GM19455 (cell line): ENCODE results near the gene LATS2.

ENCODE experiments used
- ATAC-seq: cut with Tn5 transposase; IDR thresholded peaks from one replicate; pipeline ENCODE4 v1.9.1; 2021; ENCODE audit not compliant: unreplicated experiment

Gene LATS2

DNA sequence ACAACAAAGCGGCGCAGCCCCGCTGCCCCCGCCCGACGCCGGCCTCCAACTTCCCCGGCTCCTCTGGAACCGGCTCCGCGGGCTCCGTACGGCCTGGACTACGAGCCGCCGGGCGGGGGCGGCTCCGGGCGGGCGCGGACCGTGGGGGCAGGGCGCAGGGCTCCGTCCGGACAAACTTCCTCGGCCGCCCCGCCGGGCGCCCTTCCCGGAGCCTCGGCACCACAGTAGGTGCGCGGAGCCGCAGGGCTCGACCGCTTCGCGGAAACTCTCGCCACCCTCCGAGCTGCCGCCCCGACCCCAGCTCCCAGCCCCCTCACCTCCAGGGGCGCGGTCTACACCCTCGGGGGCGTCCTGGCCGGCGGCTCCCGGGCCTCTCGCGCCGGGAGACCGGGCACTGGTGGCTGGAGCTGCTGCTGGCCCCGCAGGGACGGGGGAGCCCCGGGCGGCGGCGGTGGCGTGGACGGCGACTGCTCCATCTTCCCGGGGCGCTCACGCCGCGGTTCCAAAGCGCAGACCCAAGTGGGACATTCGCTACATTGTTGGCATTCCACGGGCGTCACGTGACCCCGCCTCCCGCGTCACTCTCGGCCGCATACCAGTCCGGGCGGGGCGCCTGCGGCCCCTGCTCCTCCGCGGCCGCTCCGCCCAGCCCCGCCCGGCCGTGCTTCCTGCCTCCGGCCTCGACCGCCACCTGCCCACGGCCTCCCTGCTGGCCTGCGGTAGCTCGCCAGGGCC, at the start of gene LATS2:
Gene LATS2 (minus strand): TSS at position 558 of the 735 bp plus-strand sequence. CDS start 15,560 bp downstream, outside the sequence.
- peak; percentile 92 for ATAC-seq

- ATAC-seq, result no peak
Measured at GRCh38 chr13:21109168-21109567, 47.8 kb upstream of the LATS2 start.

DNA sequence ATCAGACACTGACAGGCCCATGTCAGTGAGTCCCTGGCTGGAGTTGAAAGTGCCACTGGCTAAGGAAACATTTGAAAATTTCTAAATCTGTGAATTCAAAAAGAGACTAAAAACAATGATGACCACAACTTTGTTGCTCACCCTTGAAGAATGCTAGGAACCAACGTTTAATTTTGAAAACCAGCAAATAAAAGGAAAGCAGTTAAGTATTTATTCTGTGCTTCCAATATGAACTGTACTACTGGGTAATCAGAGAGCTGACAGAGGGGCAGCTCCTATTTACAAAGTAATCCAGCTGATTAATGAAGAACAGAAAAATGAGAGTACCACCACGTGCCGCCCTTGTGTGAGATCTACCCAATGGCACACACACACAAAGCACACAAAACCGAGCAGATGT, 44.7 kb upstream of the LATS2 start:
- ATAC-seq, result no peak

- no peak for ATAC-seq
Measured at GRCh38 chr13:21104199-21105019, 43.0 kb upstream of the LATS2 start.

DNA sequence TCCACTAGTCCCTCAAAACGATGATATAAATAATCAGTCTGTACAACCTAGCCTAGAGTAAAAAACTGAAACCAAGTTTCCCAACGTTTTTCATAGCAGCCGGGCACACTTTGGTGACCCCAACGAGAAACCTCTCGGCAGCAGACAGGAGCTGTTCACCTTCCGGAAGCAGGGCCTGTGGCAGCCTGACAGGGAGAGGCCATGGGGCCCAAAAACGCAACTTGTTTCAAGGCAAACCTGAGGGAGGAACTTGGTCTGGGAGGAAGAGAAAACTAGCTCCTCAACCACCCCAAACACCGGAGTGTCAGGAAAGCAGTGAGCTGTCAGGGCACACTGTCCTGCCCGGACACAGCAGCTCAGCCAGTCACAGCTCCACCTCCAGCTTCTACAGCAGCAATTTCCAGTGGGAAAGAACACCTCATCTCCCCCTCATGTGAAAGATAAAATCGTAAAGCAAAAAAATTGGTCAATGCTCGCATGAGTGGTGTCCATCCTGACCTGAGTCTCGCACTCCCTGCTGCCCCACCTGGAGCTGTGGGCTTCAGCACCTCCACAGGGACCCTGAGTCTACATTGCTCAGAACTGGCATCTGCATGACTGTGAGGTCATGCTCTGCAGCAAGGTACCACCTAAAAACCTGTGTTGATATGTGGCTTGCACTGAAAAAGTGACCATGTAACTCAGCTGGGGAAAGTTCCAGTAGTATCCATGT, 40.6 kb upstream of the LATS2 start:
- ATAC-seq, result no peak

DNA sequence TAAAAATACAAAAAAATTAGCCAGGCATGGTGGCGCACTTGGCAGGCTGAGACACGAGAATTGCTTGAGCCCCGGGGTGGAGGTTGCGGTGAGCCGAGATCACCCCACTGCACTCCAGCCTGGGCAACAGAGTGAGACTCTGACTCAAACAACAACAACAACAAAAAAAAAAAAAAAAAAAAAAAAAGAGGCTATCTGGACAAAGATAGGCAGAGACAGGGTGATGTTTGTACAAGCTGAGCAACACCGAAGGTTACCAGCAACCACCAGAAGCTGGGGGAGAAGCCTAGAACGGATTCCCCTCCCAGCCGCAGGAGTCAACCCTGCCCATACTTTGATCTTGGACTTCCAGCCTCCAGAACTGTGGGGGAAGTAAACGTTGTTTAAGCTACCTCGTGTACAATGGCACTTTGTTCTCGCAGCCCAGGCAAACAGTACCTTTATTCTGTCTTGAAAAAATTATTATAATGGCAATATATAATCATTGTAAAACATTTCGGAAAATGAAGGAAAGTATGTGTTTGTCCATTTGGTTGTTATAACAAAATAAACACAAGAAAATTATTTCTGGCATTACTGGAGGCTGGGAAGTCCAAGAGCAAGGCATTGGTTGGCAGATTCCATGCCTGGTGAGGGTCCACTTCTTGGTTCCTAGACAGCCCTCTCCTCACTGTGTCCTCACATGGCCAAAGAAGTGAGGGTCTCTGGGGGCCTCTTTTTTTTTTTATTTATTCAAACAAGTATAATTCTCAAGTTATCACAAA, 39.8 kb upstream of the LATS2 start:
- ATAC-seq, result no peak

GRCh38 chr13:21100211-21100610, 38.8 kb upstream of the LATS2 start:
- no peak for ATAC-seq

GRCh38 chr13:21095311-21095710, 33.9 kb upstream of the LATS2 start:
- ATAC-seq, result no peak

DNA sequence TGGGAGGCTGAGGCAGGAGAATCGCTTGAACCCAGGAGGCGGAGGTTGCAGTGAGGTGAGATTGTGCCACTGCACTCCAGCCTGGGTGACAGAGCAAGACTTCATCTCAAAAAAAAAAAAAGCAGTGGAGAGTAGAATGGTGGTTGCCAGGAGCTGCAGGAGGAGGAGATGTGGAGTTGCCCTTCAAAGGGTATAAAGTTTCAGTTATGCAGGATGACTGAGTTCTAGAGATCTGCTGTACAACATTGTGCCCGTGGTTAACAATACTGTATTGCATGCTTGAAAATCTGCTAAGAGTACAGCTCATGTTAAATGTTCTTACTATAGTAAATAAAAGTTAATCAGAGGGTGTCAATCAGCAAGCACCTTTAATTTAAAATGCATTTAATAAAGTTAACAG, 28.4 kb upstream of the LATS2 start:
- no peak for ATAC-seq

- no peak for ATAC-seq
Measured at GRCh38 chr13:21088534-21088933, 27.1 kb upstream of the LATS2 start.

DNA sequence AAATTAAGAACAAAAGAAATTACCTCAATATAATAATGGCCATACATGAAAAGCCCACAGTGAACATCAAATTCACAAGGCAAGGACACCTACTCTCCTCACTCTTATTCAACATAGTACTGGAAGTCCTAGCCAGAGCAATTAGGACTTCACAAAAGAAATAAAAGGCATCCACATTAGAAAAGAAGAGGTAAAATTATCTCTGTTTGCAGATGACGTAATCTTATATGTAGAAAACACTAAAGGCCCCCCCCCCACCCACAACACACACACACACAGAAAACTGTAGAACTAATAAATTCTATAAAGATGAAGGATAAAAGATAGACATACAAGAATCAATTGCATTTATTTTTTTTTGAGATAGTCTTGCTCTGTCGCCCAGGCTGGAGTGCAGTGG, 25.5 kb upstream of the LATS2 start:
- ATAC-seq, result no peak

GRCh38 chr13:21081926-21082325, 20.5 kb upstream of the LATS2 start:
- no peak for ATAC-seq

DNA sequence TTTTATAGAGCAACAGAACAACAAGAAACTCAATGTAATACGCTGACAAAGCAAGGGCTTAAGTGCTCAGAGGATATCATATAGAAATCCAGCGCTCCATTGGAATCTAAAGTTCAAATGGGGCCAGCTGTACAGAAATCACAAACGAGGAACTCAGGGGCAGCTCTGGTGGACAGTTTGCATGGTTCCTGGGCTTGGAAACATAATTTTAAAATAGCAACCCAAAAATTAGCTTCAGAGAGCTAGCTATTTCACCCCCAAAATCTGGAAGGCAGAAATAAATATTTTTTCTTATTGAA, 19.2 kb upstream of the LATS2 start:
- ATAC-seq, result no peak

- no peak for ATAC-seq
Measured at GRCh38 chr13:21079761-21080592, 18.6 kb upstream of the LATS2 start.

GRCh38 chr13:21079221-21079620, 17.8 kb upstream of the LATS2 start:
- ATAC-seq, result no peak

GRCh38 chr13:21078501-21078900, 17.1 kb upstream of the LATS2 start:
- ATAC-seq, result no peak

DNA sequence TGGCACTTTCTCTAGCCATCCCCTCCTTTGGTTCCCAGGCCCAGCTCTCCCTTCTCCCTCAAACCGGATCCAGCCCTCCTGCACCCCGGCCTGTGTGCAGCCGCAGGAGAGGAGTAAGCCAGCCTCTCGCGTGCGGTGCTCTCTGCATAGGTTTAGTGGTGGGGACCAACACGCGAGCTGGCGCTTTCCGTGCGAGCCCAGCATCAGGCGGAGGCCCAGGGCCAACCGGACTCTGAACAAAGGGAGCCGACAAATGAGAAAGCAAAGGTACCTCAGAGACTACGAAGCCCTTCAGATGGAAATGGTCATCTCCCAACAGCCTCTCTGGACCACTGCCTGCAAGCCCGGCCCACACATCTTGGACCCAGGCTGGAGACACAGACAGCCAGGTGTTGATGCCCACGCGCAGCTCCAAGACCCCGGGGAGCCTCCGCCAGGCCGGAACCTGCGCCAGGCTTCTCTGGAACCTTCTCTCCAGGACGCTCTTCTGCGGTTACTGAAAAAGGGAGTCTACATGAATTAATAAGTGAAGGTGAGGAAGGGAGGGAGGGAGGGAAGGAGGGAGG, 16.5 kb upstream of the LATS2 start:
- ATAC-seq, result no peak

DNA sequence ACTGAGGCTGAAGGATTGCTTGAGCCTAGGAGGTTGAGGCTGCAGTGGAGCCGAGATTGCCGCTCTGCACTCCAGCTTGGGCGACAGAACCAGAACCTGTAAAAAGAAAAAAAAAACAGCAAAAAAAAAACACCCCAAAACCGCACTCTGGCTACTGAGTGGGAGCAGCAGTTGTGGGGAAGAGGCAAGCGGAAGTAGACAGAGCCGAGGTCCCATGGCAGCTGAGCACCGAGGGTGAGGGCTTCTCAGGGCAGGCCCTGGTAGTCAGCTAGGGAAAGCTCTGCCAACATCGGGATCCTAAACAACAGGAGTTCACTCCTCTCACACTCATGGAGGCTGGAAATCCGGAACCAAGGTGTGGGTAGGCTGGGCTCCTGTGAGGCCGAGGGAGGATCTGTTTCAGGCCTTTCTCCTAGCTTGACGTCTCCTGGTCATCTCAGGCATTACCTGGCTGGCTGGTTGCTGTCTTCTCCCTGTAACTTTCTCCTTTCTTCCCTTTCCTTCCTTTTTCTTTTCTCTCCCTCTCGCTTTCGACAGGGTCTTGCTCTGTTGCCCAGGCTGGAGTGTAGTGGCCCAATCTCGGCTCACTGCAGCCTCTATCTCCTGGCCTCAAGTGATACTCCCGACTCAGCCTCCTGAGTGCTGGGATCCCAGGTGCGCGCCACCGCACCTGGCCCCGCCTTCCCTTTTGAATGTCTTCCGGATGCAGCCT, 15.8 kb upstream of the LATS2 start:
- no peak for ATAC-seq

GRCh38 chr13:21076253-21076652, 14.9 kb upstream of the LATS2 start:
- ATAC-seq, result no peak
